HAP-1 (cell line): Measurements from ENCODE around the gene IQCH.
"Not testable (repeated sequence)": the region's sequence is repeated elsewhere in the genome, so short reads cannot be mapped to it uniquely, and the experiment has no call there.

Experiments
- DNase-seq, 2 experiments: peaks; one replicate each; pipeline ENCODE4 v3.0.0-alpha.2; 2016 to 2020; ENCODE audit warnings: low spot score in 2 of 2
- H3K27me3 ChIP-seq: fragments of 250-450 bp; sonication (Bioruptor Pico); 2 replicates; pipeline ENCODE4 v1.5.1; 2020; ENCODE audit warnings: low read depth, mild to moderate bottlenecking, moderate library complexity
- H3K36me3 ChIP-seq: fragments of 250-450 bp; sonication (Bioruptor Pico); replicated peaks from 2 replicates; pipeline ENCODE4 v1.5.1; 2020; ENCODE audit warnings: mild to moderate bottlenecking
- H3K4me1 ChIP-seq: fragments of 250-450 bp; sonication (Bioruptor Pico); 2 replicates; pipeline ENCODE4 v1.5.1; 2020; ENCODE audit warnings: mild to moderate bottlenecking
- H3K4me3 ChIP-seq: fragments of 250-450 bp; sonication (Bioruptor Pico); 2 replicates; pipeline ENCODE4 v1.5.1; 2020; ENCODE audit warnings: mild to moderate bottlenecking, moderate library complexity
- H3K9me3 ChIP-seq: fragments of 250-450 bp; sonication (Bioruptor Pico); 2 replicates; pipeline ENCODE4 v1.5.1; 2020; ENCODE audit warnings: mild to moderate bottlenecking, moderate library complexity
- in situ Hi-C: fragments of 300-500 bp; cut with MboI; formaldehyde crosslinking; loops from 3 replicates; pipeline ENCODE4 v1.14.3; 2020; ENCODE audit warnings: low sequenced_read_pairs, inconsistent platforms, mixed read lengths

Gene IQCH

GRCh38 chr15:67407786-67408185, 153.2 kb downstream of the IQCH start:
- Histone ChIP-seq H3K36me3 (no peaks in the 10 kb centered on the region), H3K4me3 (no peak overlapping the region), H3K27me3 (peaks cover 5% of the 10 kb centered on the region; the same call in 1 of the 2 replicates), H3K9me3 (no peaks in the 10 kb centered on the region), H3K4me1 (no peaks in the 10 kb centered on the region; the same call in 1 of the 2 replicates)
- no peak for DNase-seq
- in situ Hi-C loops = no loop called here

DNA sequence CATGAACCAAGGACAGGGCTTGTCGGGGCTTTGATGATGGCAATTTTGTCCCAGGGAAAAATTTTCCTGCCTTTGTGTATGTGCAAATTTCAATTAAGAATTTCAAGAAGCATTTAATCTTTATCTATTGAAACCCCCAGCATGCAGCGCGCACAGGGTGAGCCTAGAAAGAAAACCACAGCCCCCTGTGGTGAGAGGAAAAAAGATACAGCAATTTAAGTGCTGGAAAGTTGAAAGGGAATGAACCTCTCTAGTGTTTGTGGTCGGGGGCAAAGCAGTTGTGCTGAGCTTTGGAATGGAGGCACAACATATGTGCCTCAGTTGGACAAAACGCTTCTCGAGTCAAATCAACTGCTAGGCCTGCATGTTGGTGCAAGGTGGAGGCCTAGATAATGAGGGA, 154.6 kb downstream of the IQCH start:
- H3K4me1 ChIP-seq = no peaks in the 10 kb centered on the region; the same call in 1 of the 2 replicates
- H3K4me3 ChIP-seq = no peak overlapping the region
- peak; percentile 40 to 60 for DNase-seq
- H3K9me3 ChIP-seq = no peaks in the 10 kb centered on the region
- H3K27me3 ChIP-seq = peaks cover 5% of the 10 kb centered on the region; the same call in 1 of the 2 replicates
- in situ Hi-C loops = no loop called here
- no peaks in the 10 kb centered on the region for H3K36me3 ChIP-seq

GRCh38 chr15:67411486-67411885, 156.9 kb downstream of the IQCH start:
- Histone ChIP-seq H3K9me3 (no peaks in the 10 kb centered on the region), H3K4me1 (no peaks in the 10 kb centered on the region; the same call in 1 of the 2 replicates), H3K4me3 (no peak overlapping the region), H3K36me3 (no peaks in the 10 kb centered on the region), H3K27me3 (no peaks in the 10 kb centered on the region)
- in situ Hi-C loops = no loop called here
- DNase-seq = no peak

DNA sequence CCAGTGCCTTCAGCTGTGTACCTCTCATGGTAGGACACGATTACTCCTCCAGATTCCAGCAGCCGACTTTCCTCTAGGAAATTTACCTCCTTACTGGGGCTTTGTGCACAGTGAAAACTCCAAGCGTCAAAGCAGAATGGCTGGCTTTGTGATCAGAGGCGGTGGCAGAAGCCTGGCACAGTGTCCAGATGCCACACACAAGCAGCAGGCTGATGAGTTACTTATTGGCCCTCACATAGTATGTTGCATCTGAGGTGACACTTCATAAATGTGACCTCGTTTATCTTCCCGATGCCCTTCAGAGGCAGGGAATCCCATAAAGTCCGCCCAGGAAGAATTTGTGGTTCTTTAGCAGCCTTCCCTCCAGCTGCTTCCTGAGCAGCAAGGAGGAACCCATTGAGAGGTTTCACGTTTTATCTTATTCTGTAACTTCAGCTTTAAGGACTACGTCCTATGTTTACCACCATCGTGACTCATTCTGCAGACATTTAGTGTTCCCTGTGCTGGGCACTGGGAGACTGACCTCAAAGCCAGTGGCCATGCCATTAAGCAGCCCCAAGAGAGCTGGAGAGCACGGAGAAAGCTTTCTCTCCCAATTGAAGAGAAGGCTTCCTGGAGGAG, 159.3 kb downstream of the IQCH start:
- in situ Hi-C loops = no loop called here
- H3K4me1 ChIP-seq = no peaks in the 10 kb centered on the region; the same call in 1 of the 2 replicates
- H3K9me3 ChIP-seq = no peaks in the 10 kb centered on the region
- H3K4me3 ChIP-seq = no peak overlapping the region
- no peak for DNase-seq
- no peaks in the 10 kb centered on the region for H3K27me3 ChIP-seq
- no peaks in the 10 kb centered on the region for H3K36me3 ChIP-seq

- in situ Hi-C loops = no loop called here
- no peak for DNase-seq
- no peak overlapping the region for H3K4me3 ChIP-seq
Measured at GRCh38 chr15:67415181-67415580, 160.6 kb downstream of the IQCH start.

GRCh38 chr15:67416891-67417290, 162.3 kb downstream of the IQCH start:
- no peak for DNase-seq
- H3K4me1 ChIP-seq = no peaks in the 10 kb centered on the region
- H3K4me3 ChIP-seq = no peak overlapping the region
- H3K36me3 ChIP-seq = no peaks in the 10 kb centered on the region
- no peaks in the 10 kb centered on the region for H3K9me3 ChIP-seq
- H3K27me3 ChIP-seq = no peaks in the 10 kb centered on the region
- in situ Hi-C loops = no loop called here

More at GRCh38 chr15:67415181-67415580, 160.6 kb downstream of the IQCH start:
- Histone ChIP-seq H3K36me3 (no peaks in the 10 kb centered on the region), H3K4me1 (no peaks in the 10 kb centered on the region), H3K9me3 (no peaks in the 10 kb centered on the region), H3K27me3 (no peaks in the 10 kb centered on the region)

DNA sequence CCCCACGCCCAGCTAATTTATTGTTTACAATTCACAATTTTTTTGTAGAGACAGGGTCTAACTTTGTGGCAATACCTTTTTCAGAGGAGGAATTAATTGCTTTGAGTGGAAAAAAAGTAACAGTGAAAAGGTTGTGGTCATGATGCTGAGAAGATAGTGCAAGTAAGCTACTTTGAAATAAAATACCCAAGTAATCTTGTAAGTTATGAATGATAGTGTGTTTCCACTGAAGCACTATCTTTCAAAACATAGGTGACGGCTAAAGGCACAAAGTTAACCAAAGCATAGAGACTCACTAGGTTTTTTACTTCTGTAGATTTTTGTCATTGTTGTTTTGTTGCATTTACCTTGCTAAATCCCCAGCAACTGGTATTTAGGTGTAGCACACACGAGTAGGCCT, 165.1 kb downstream of the IQCH start:
- Histone ChIP-seq H3K36me3 (no peaks in the 10 kb centered on the region), H3K4me3 (no peak overlapping the region), H3K4me1 (no peaks in the 10 kb centered on the region), H3K27me3 (no peaks in the 10 kb centered on the region), H3K9me3 (no peaks in the 10 kb centered on the region)
- DNase-seq = no peak
- in situ Hi-C loops = no loop called here

- Histone ChIP-seq H3K36me3 (no peaks in the 10 kb centered on the region), H3K27me3 (no peaks in the 10 kb centered on the region), H3K4me1 (no peaks in the 10 kb centered on the region), H3K4me3 (no peak overlapping the region), H3K9me3 (no peaks in the 10 kb centered on the region)
- in situ Hi-C loops = no loop called here
- no peak for DNase-seq
Measured at GRCh38 chr15:67420137-67420536, 165.6 kb downstream of the IQCH start.

DNA sequence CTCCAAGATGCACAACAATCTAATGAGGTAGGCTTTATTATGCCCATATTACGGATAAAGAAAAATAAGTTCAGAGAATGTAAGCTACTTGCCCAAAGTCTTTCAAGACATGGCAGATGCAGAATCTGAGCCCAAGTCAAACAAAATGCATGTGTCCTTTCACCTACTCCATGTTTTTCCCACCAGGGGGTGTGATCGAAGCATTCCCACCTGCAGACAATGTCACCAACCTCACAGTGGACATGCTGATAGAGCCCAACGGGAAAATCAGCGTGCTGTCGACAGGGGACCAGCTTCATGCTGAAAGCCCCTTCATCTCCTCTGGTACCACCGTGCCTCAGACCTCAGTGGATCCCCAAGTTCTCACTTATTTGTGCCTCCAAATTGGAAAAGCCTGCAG, 166.5 kb downstream of the IQCH start:
- in situ Hi-C loops = no loop called here
- DNase-seq = no peak
- H3K4me1 ChIP-seq = no peaks in the 10 kb centered on the region
- H3K4me3 ChIP-seq = no peak overlapping the region
- H3K36me3 ChIP-seq = no peaks in the 10 kb centered on the region
- H3K9me3 ChIP-seq = no peaks in the 10 kb centered on the region
- no peaks in the 10 kb centered on the region for H3K27me3 ChIP-seq

DNA sequence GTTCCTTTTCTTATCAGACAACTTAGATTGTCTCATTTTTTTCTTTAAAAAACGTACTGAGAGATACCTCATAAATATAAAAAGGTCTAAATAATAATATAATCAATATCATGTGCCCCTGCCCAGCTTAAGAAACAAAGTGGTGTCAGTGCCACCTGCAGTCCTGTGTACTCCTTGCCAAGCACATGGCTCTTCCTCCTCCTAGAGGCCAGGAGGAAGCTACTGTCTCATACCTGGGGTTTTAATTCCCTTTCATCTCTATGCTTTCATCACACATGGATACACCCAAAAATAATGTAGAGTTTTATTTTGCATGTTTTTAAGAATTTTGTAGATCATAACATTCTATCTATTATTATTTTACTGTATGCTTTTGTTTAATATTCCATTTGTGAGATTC, 167.7 kb downstream of the IQCH start:
- in situ Hi-C loops = no loop called here
- no peak overlapping the region for H3K4me3 ChIP-seq
- no peaks in the 10 kb centered on the region for H3K36me3 ChIP-seq
- no peak for DNase-seq
- H3K27me3 ChIP-seq = no peaks in the 10 kb centered on the region
- H3K4me1 ChIP-seq = no peaks in the 10 kb centered on the region
- H3K9me3 ChIP-seq = no peaks in the 10 kb centered on the region

- Histone ChIP-seq H3K9me3 (no peaks in the 10 kb centered on the region), H3K4me3 (no peak overlapping the region), H3K27me3 (no peaks in the 10 kb centered on the region), H3K4me1 (peaks cover 9% of the 10 kb centered on the region), H3K36me3 (no peaks in the 10 kb centered on the region)
- DNase-seq = peak; percentile 75 to 82
- in situ Hi-C loops = loop anchor here (5.0 kb wide), 1 partner anchor 486 kb away; no protein-coding TSS in a partner anchor
Measured at GRCh38 chr15:67433495-67434099, 179.0 kb downstream of the IQCH start.

GRCh38 chr15:67436351-67437250, 182.0 kb downstream of the IQCH start:
- H3K4me1 ChIP-seq, H3K27me3 ChIP-seq, H3K4me3 ChIP-seq, H3K9me3 ChIP-seq, in situ Hi-C loops, H3K36me3 ChIP-seq: not testable (repeated sequence)
- peak in 1 of 2 experiments; percentile 70 for DNase-seq

- DNase-seq = no peak
- Histone ChIP-seq H3K9me3 (no peaks in the 10 kb centered on the region), H3K27me3 (no peaks in the 10 kb centered on the region), H3K4me1 (no peaks in the 10 kb centered on the region), H3K36me3 (no peaks in the 10 kb centered on the region), H3K4me3 (no peak overlapping the region)
- in situ Hi-C loops = no loop called here
Measured at GRCh38 chr15:67444100-67444499, 189.5 kb downstream of the IQCH start.

- no peak for DNase-seq
- in situ Hi-C loops = no loop called here
- Histone ChIP-seq H3K9me3 (no peaks in the 10 kb centered on the region), H3K27me3 (no peaks in the 10 kb centered on the region), H3K4me3 (no peak overlapping the region), H3K4me1 (no peaks in the 10 kb centered on the region), H3K36me3 (no peaks in the 10 kb centered on the region)
Measured at GRCh38 chr15:67446449-67446848, 191.9 kb downstream of the IQCH start.
